CD4-positive, alpha-beta T cell treated with Interferon gamma for 1 hour (primary cell): ENCODE measurements around the gene SLC25A23.
A peak's percentile ranks its signal among the peaks of the same experiment; 100 is the strongest.
"Not testable (repeated sequence)": the region's sequence is repeated elsewhere in the genome, so short reads cannot be mapped to it uniquely, and the experiment has no call there.

Source experiments
- DNase-seq: peaks from one replicate; pipeline ENCODE4 v3.0.0-alpha.2; 2020

Gene SLC25A23

GRCh38 chr19:6453951-6454565 lies 5.5 kb downstream of the SLC25A23 start:
- DNase-seq: no peak

- no peak for DNase-seq
Observed at GRCh38 chr19:6452899-6453298, 6.7 kb downstream of the SLC25A23 start.

GRCh38 chr19:6452223-6452614 lies 7.4 kb downstream of the SLC25A23 start:
- DNase-seq: no peak

GRCh38 chr19:6451583-6452222 lies 7.9 kb downstream of the SLC25A23 start:
- no peak for DNase-seq

GRCh38 chr19:6450166-6450565 lies 9.4 kb downstream of the SLC25A23 start:
- DNase-seq: no peak

- DNase-seq: no peak
Observed at GRCh38 chr19:6448045-6448444, 11.5 kb downstream of the SLC25A23 start.

- DNase-seq: no peak
Observed at GRCh38 chr19:6446452-6446851, 13.1 kb downstream of the SLC25A23 start.

- no peak for DNase-seq
Observed at GRCh38 chr19:6443986-6444385, 15.6 kb downstream of the SLC25A23 start.

GRCh38 chr19:6442087-6442688 lies 17.4 kb downstream of the SLC25A23 start:
- no peak for DNase-seq

- DNase-seq: no peak
Observed at GRCh38 chr19:6440905-6441304, 18.7 kb downstream of the SLC25A23 start.

GRCh38 chr19:6439743-6440142 lies 19.8 kb downstream of the SLC25A23 start:
- no peak for DNase-seq

GRCh38 chr19:6433663-6434062 lies 25.9 kb downstream of the SLC25A23 start, which contains the start of gene SLC25A41:
Gene SLC25A41 (minus strand): TSS chr19:6433763. CDS start chr19:6433693, 70 bp downstream.
- no peak for DNase-seq

GRCh38 chr19:6433165-6433564 lies 26.4 kb downstream of the SLC25A23 start:
- DNase-seq: no peak

- no peak for DNase-seq
Observed at GRCh38 chr19:6431891-6432290, 27.7 kb downstream of the SLC25A23 start.

GRCh38 chr19:6429419-6430221 lies 30.0 kb downstream of the SLC25A23 start:
- no peak for DNase-seq

- DNase-seq: not testable (repeated sequence)
Observed at GRCh38 chr19:6428692-6429418, 30.7 kb downstream of the SLC25A23 start.

GRCh38 chr19:6427131-6427530 lies 32.5 kb downstream of the SLC25A23 start:
- no peak for DNase-seq

GRCh38 chr19:6425732-6426620 lies 33.6 kb downstream of the SLC25A23 start:
- DNase-seq: no peak

GRCh38 chr19:6424939-6425731 lies 34.5 kb downstream of the SLC25A23 start:
- peak; percentile 100 for DNase-seq

GRCh38 chr19:6424195-6424938 lies 35.2 kb downstream of the SLC25A23 start, which contains the start of gene KHSRP:
Gene KHSRP (minus strand): TSS chr19:6424811. CDS start chr19:6424701, 110 bp downstream.
- DNase-seq: no peak
